Ovary (tissue), 3 donors: ENCODE data around the gene DCAF7.

ENCODE experiments used
- CTCF ChIP-seq, 3 donors: fragments of 450-650 bp in 2 of 3; fragments of 200-600 bp in 1 of 3; IDR thresholded peaks; one replicate each; pipeline versions ENCODE4 v1.5.1 to v1.8.0; 2016 to 2022; ENCODE audit warnings: antibody characterized with exemption in 3 of 3, mild to moderate bottlenecking in 1 of 3
- EP300 ChIP-seq: sonication (generic); formaldehyde crosslinking; IDR thresholded peaks from one replicate; pipeline ENCODE4 v1.6.1; 2017; ENCODE audit warnings: antibody characterized with exemption
- donor health status: DM: no; HTN: no; CAD: no.

- TF ChIP-seq CTCF (IDR thresholded peaks at IDR 0.05) (no peak), EP300 (no peak)
These were observed 72.5 kb downstream of the DCAF7 start for GRCh38 chr17:63622574-63623390.
